K562 treated with DMSO at 1 percent for 4 hours (cell line): ENCODE measurements around the gene AKAP11. TPM values are rescaled to one million over a fixed set of nuclear protein-coding genes. Genes with fewer than 3 reads are reported as not detected.

Experiments used
- total RNA-seq: library from RNA; unstranded; fragments of 300-600 nt; gene quantifications from 2 replicates; pipeline ENCODE4 v1.2.3, GENCODE V29; 2022; ENCODE audit not compliant: insufficient read depth

AKAP11 gene
- 3.6 and 5.2 TPM in 2 replicates for total RNA-seq

DNA sequence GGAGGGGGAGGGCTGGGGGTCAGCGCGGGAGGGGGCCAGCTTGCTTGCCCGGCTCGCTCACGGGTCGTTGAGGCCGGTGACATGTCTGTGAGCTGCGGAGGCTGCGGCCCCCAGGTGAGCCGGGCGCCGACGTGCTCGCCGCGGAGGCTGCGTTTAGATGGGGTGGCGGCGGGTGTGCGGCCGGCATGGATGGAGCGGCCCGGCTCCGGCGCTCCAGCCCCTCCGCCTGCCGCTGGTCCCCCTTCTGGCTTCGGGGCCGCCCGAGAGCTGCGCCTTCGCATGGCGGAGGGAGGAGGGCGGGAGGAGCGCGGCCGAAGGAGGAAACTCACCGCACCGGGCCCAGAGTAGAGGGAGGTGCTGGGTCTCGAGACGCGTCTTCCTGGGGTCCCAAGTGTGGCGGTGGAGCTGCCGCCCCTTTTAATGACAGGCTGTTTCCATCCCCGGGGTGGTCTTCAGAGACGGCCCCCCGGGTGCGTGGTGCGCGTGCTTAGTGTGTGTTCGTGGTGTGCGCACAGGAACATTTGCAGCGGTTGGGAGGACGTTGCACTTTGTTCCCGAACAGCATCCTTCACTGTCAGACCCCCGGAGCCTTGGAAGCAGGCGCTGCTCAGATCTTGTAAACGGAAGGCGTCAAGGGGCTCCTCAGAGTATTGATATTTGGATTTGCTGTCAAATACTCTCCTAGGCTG lies at the start of gene AKAP11:
Gene AKAP11, plus strand, starts transcription at position 38 of the 689 bp plus-strand sequence. CDS start 14,197 bp downstream, outside the sequence.

Other genes starting within 250 kb of the AKAP11 start
- gene DGKH, start 223.5 kb upstream of the AKAP11 start, total RNA-seq, result 0.48 and 0.90 TPM in 2 replicates